A673 (cell line): ENCODE data around the gene GLCE. TPM values are rescaled to one million over a fixed set of nuclear protein-coding genes. Genes with fewer than 3 reads are reported as not detected.

Source experiments
- BruUV-seq: library from RNA; stranded (reverse); fragments of 400-500 nt; replicated peaks from 2 replicates; lab custom pipeline; 2021; lab: Mats Ljungman, UMichigan
- CTCF ChIA-PET: fragments of 300-600 bp; sonication (Branson Sonifier 250); formaldehyde crosslinking; loops from one replicate; lab custom pipeline; 2022; ENCODE audit warnings: antibody characterized with exemption; lab: Charles Lee
- POLR2A ChIA-PET: fragments of 300-600 bp; sonication (Branson Sonifier 250); formaldehyde crosslinking; loops from one replicate; lab custom pipeline; 2022; ENCODE audit warnings: antibody characterized with exemption; ENCODE audit not compliant: low non-redundant PET; lab: Charles Lee
- DNase-seq: peaks from one replicate; pipeline ENCODE4 v3.0.0-alpha.2; 2015; ENCODE audit warnings: low spot score
- H3K27ac ChIP-seq: fragments of 200-600 bp; sonication (generic); 2 replicates; pipeline ENCODE4 v1.5.1; 2016; ENCODE audit warnings: mixed run types, low read depth, mild to moderate bottlenecking, mixed read lengths, antibody characterized with exemption, low read length; ENCODE audit not compliant: poor library complexity, severe bottlenecking
- H3K27me3 ChIP-seq: fragments of 200-600 bp; sonication (generic); replicated peaks from 2 replicates; pipeline ENCODE4 v1.6.1; 2017; ENCODE audit warnings: mixed run types, low read depth, mild to moderate bottlenecking, mixed read lengths, antibody characterized with exemption, low read length; ENCODE audit not compliant: insufficient read depth, poor library complexity
- H3K36me3 ChIP-seq: fragments of 200-600 bp; sonication (generic); 2 replicates; pipeline ENCODE4 v1.6.1; 2016; ENCODE audit warnings: mixed run types, mild to moderate bottlenecking, mixed read lengths, antibody characterized with exemption, low read length; ENCODE audit not compliant: insufficient read depth, poor library complexity, severe bottlenecking
- H3K4me1 ChIP-seq: fragments of 200-600 bp; sonication (generic); 2 replicates; pipeline ENCODE4 v1.6.1; 2017; ENCODE audit warnings: mixed run types, mild to moderate bottlenecking, mixed read lengths, antibody characterized with exemption, low read length; ENCODE audit not compliant: insufficient read depth, poor library complexity, severe bottlenecking
- H3K4me3 ChIP-seq: fragments of 200-600 bp; sonication (generic); 2 replicates; pipeline ENCODE4 v1.5.1; 2016; ENCODE audit warnings: low read depth, mixed run types, mild to moderate bottlenecking, mixed read lengths, low read length; ENCODE audit not compliant: poor library complexity, severe bottlenecking
- H3K9me3 ChIP-seq: fragments of 200-600 bp; sonication (generic); 2 replicates; pipeline ENCODE4 v1.6.1; 2016; ENCODE audit warnings: mixed run types, low read depth, mild to moderate bottlenecking, mixed read lengths, antibody characterized with exemption, low read length; ENCODE audit not compliant: poor library complexity, severe bottlenecking
- CTCF ChIP-seq: fragments of 300-800, 200-600 bp; sonication (generic); conservative IDR thresholded peaks from 2 replicates; pipeline ENCODE4 v1.5.1; 2017; ENCODE audit warnings: low read depth, mild to moderate bottlenecking, antibody characterized with exemption, low read length, moderate library complexity, mixed read lengths
- EZH2 ChIP-seq: fragments of 200-600 bp; sonication (generic); IDR thresholded peaks from 2 replicates; pipeline ENCODE4 v1.6.1; 2017; ENCODE audit warnings: borderline replicate concordance, low read depth, mild to moderate bottlenecking, mixed read lengths, antibody characterized with exemption, low read length; ENCODE audit not compliant: poor library complexity, severe bottlenecking
- intact Hi-C: fragments of 100-400 bp; cut with micrococcal nuclease; formaldehyde crosslinking; loops from one replicate; pipeline ENCODE4 v1.10.0; 2022; ENCODE audit not compliant: unreplicated experiment
- total RNA-seq: library from RNA; stranded (reverse); gene quantifications from 2 replicates; pipeline ENCODE4 v1.2.3, GENCODE V29; 2021

Gene GLCE
- total RNA-seq, 1 experiment from 2014 or later = 44.6 TPM

DNA sequence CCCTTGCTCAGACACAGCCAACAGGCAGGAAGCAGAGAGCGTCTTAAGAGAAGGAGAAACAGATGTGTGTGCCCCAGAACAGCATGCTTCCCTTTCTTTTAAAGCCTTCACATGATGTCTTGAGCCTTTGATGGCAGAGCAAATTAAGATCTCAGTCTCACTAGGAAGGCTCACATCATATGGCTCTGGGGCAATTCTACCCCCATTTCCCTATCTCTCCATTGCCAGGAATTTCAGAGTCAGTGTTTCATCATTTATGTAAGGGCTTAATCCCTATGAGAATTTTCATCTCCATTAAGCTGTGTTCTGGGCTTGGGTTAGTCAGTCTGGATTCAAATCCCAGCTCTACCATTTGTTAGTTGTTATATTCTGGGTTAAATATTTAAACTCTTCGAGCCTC lies 41.4 kb upstream of the GLCE start:
- CTCF ChIA-PET = no interaction called here
- intact Hi-C loops = no loop called here
- H3K27me3 ChIP-seq = no peaks in the 10 kb centered on the region
- TF ChIP-seq EZH2 (no peak), CTCF (no peak)
- no peaks in the 10 kb centered on the region for H3K36me3 ChIP-seq
- H3K4me3 ChIP-seq = no peak overlapping the region
- no TSS peak for BruUV-seq
- POLR2A ChIA-PET = interaction anchor here (0.7 kb wide), 1 partner anchor 20 kb away, joined by 3 read pairs; no protein-coding TSS in a partner anchor
- H3K9me3 ChIP-seq = no peaks in the 10 kb centered on the region
- DNase-seq = peak; percentile 17
- no peak overlapping the region for H3K27ac ChIP-seq
- peaks cover 18% of the 10 kb centered on the region for H3K4me1 ChIP-seq

- Histone ChIP-seq H3K27me3 (no peaks in the 10 kb centered on the region), H3K36me3 (no peaks in the 10 kb centered on the region), H3K4me3 (no peak overlapping the region), H3K4me1 (peaks cover 18% of the 10 kb centered on the region), H3K9me3 (no peaks in the 10 kb centered on the region), H3K27ac (no peak overlapping the region)
- intact Hi-C loops = no loop called here
- no TSS peak for BruUV-seq
- ChIA-PET POLR2A (interaction anchor here (0.7 kb wide), 1 partner anchor 19 kb away, joined by 3 read pairs; no protein-coding TSS in a partner anchor), CTCF (interaction anchor here (0.6 kb wide), 3 partner anchors 55 to 332 kb away, joined by 3 to 12 read pairs (median 7); no protein-coding TSS in a partner anchor)
- TF ChIP-seq CTCF = no peak
- peak; percentile 51 for DNase-seq
Measured at GRCh38 chr15:69119683-69120395, 40.6 kb upstream of the GLCE start.

DNA sequence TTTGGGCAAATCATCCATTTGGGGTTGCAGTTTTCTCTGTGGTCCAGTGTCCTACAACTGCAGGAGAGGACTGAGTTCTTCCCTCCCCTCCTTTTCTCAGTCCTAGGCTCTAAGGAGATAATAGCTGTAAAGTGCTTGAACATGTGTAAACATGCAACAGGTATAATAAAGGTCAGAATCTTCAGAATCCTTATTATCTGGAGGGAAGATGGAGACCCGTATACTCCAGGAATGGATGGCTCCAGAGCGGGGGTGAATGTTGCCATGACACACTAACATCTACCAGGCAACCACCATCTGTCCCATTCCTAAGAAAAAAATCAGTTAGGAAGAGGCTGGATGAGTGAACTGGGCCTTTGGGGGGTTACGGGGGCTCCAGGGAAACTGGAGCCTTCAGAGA lies 39.7 kb upstream of the GLCE start:
- H3K27ac ChIP-seq = no peak overlapping the region
- peaks cover 18% of the 10 kb centered on the region for H3K4me1 ChIP-seq
- no peaks in the 10 kb centered on the region for H3K9me3 ChIP-seq
- POLR2A ChIA-PET = no interaction called here
- H3K36me3 ChIP-seq = no peaks in the 10 kb centered on the region
- no peak for DNase-seq
- CTCF ChIA-PET = no interaction called here
- TF ChIP-seq CTCF (no peak), EZH2 (no peak)
- no peak overlapping the region for H3K4me3 ChIP-seq
- BruUV-seq = no TSS peak
- intact Hi-C loops = no loop called here
- H3K27me3 ChIP-seq = no peaks in the 10 kb centered on the region
